ENCODE measurements around the gene TUSC2.
"Not testable (repeated sequence)": the region's sequence is repeated elsewhere in the genome, so short reads cannot be mapped to it uniquely, and the experiment has no call there.

TUSC2 gene

DNA sequence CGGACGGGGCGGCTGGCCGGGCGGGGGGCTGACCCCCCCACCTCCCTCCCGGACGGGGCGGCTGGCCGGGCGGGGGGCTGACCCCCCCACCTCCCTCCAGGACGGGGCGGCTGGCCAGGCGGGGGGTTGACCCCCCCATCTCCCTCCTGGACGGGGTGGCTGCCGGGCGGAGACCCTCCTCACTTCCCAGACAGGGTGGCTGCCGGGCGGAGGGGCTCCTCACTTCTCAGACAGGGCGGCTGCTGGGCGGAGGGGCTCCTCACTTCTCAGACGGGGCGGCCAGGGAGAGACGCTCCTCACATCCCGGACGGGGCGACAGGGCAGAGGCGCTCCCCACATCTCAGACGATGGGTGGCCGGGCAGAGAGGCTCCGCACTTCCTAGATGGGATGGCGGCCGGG is 16.0 kb downstream of the TUSC2 start:
- not testable (repeated sequence) for DNase-seq; H2BK12ac ChIP-seq (ENCODE audit: low read length); H3K9me3 ChIP-seq (ENCODE audit: insufficient read depth, low read depth, low read length); H3K9ac ChIP-seq (ENCODE audit: low read length); H3K18ac ChIP-seq (ENCODE audit: low read length); H4K91ac ChIP-seq (ENCODE audit: low read depth, low read length); H3K4me1 ChIP-seq (ENCODE audit: control insufficient read depth in 1 of 2, insufficient read depth in 2 of 2, low read length in 2 of 2); H3K27ac ChIP-seq (ENCODE audit: low read depth, low read length); H2AK5ac ChIP-seq (ENCODE audit: low read length); H3K4me3 ChIP-seq (ENCODE audit: low read depth, low read length); H3K27me3 ChIP-seq (ENCODE audit: insufficient read depth, low read length); H3K4ac ChIP-seq (ENCODE audit: low read depth, low read length); H3K79me2 ChIP-seq (ENCODE audit: control insufficient read depth, insufficient read depth, low read length, poor library complexity); H2AFZ ChIP-seq (ENCODE audit: insufficient read depth, low read length, poor library complexity); H3K36me3 ChIP-seq (ENCODE audit: control insufficient read depth in 1 of 2, insufficient read depth in 2 of 2, low read length in 2 of 2); H3K14ac ChIP-seq (ENCODE audit: low read length); H3K79me1 ChIP-seq (ENCODE audit: low read length); H4K8ac ChIP-seq (ENCODE audit: low read depth, low read length); H3K4me2 ChIP-seq (ENCODE audit: low read length); H3K23ac ChIP-seq (ENCODE audit: low read length); H2BK120ac ChIP-seq (ENCODE audit: insufficient read depth, low read length, poor library complexity); H4K12ac ChIP-seq (ENCODE audit: low read depth, low read length); H2BK5ac ChIP-seq (ENCODE audit: low read depth, low read length, poor library complexity)
- no CpG with 5 or more reads among the region's 32 CpGs for WGBS (ENCODE audit: extremely low coverage, insufficient coverage, insufficient read length)

DNA sequence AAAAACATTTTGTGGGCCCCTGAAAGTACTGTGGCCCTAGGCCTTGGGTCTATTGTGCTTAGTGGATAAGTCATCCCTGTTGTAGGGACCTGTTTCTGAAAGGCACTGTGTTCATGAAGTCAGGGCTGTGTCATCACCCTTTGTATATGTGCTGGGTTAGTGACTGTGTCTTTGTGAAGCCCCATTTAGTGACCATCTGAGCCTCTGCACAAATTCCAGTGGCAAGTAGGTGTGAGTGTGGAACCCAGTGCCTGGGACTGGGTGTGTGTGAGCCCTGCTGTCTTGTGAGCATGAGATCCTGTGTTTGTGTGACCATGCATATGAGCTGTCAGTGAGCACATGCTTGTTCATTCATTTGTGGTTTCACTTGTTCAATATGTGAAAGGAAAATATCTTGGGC is 23.4 kb downstream of the TUSC2 start:
- H2BK12ac ChIP-seq (ENCODE audit: low read length): no peak overlapping the region
- no peak overlapping the region for H3K4me2 ChIP-seq (ENCODE audit: low read length)
- no peaks in the 10 kb centered on the region for H3K27me3 ChIP-seq (ENCODE audit: insufficient read depth, low read length)
- DNase-seq: no peak
- H3K4me3 ChIP-seq (ENCODE audit: low read depth, low read length): no peak overlapping the region
- no peak overlapping the region for H4K8ac ChIP-seq (ENCODE audit: low read depth, low read length)
- H2BK120ac ChIP-seq (ENCODE audit: insufficient read depth, low read length, poor library complexity): no peak overlapping the region
- no peak overlapping the region for H3K23ac ChIP-seq (ENCODE audit: low read length)
- no peak overlapping the region for H2AFZ ChIP-seq (ENCODE audit: insufficient read depth, low read length, poor library complexity)
- no peak overlapping the region for H2AK5ac ChIP-seq (ENCODE audit: low read length)
- H3K4ac ChIP-seq (ENCODE audit: low read depth, low read length): no peak overlapping the region
- peaks cover 16% of the 10 kb centered on the region for H3K79me1 ChIP-seq (ENCODE audit: low read length)
- H3K36me3 ChIP-seq (ENCODE audit: control insufficient read depth in 1 of 2, insufficient read depth in 2 of 2, low read length in 2 of 2): peaks cover 2 to 4% of the 10 kb centered on the region in 2 experiments
- H3K14ac ChIP-seq (ENCODE audit: low read length): no peak overlapping the region
- no peak overlapping the region for H2BK5ac ChIP-seq (ENCODE audit: low read depth, low read length, poor library complexity)
- H4K91ac ChIP-seq (ENCODE audit: low read depth, low read length): no peak overlapping the region
- H4K12ac ChIP-seq (ENCODE audit: low read depth, low read length): no peak overlapping the region
- H3K18ac ChIP-seq (ENCODE audit: low read length): no peak overlapping the region
- no peaks in the 10 kb centered on the region for H3K79me2 ChIP-seq (ENCODE audit: control insufficient read depth, insufficient read depth, low read length, poor library complexity)
- H3K9me3 ChIP-seq (ENCODE audit: insufficient read depth, low read depth, low read length): peaks cover 11% of the 10 kb centered on the region
- H3K27ac ChIP-seq (ENCODE audit: low read depth, low read length): no peak overlapping the region
- no peak overlapping the region for H3K9ac ChIP-seq (ENCODE audit: low read length)
- H3K4me1 ChIP-seq (ENCODE audit: control insufficient read depth in 1 of 2, insufficient read depth in 2 of 2, low read length in 2 of 2): peaks cover 15 to 19% of the 10 kb centered on the region in 2 experiments

DNA sequence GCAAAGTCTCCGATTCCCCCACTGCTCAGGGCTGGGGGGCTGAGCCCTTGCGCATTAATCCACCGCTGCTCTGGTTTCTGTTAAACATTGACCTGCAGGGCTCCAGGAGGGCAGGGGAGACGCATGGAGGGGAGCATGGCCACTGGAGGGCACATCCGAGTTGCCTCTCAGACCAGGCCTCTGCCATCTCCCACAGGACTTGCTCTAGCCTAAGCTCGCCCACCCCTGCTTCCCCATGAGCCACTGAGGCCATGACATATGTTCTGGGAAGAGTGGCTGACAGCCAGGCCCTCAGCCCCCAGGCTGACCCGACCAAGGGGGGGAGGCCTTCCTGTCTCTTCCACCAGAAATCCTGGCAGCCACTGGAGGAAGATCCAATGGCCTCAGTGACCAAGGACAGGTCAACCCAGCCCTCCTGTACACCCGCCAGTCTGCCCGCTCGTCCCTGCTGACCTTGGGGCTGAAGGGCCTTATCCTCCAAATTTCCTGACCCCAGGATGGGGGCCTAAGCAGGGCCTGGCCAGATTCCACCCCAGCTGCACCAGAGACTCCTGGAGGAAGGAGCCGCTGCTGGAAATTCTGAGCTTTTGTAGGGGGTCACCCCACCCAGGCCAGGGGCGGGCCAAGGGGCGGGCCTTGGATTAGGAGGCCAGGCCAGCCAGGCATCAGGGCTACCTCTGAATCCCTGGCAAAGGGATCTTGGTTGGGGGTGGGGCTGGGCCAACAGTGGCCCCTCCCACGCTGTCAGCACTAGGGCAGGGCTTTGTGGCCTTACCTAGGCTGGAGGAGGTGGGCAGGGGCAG is 24.8 kb downstream of the TUSC2 start, which contains the start of gene HYAL1:
Gene HYAL1, minus strand, starts transcription at position 562 of the 803 bp plus-strand sequence. CDS start 618 bp downstream, outside the sequence.
- H2BK120ac ChIP-seq (ENCODE audit: insufficient read depth, low read length, poor library complexity): no peak within 1 kb of the TSS
- no peak within 1 kb of the TSS for H4K12ac ChIP-seq (ENCODE audit: low read depth, low read length)
- H3K79me2 ChIP-seq (ENCODE audit: control insufficient read depth, insufficient read depth, low read length, poor library complexity): peaks cover 3% of the 10 kb centered on the region
- H2AFZ ChIP-seq (ENCODE audit: insufficient read depth, low read length, poor library complexity): no peak within 1 kb of the TSS
- H3K27ac ChIP-seq (ENCODE audit: low read depth, low read length): no peak within 1 kb of the TSS
- no peak within 1 kb of the TSS for H4K8ac ChIP-seq (ENCODE audit: low read depth, low read length)
- peaks cover 23% of the 10 kb centered on the region for H3K79me1 ChIP-seq (ENCODE audit: low read length)
- H2AK5ac ChIP-seq (ENCODE audit: low read length): peak within 1 kb of the TSS; percentile 44
- no peak for DNase-seq
- no peaks in the 10 kb centered on the region for H3K36me3 ChIP-seq (ENCODE audit: control insufficient read depth in 1 of 2, insufficient read depth in 2 of 2, low read length in 2 of 2)
- H3K4me2 ChIP-seq (ENCODE audit: low read length): no peak within 1 kb of the TSS
- no peak within 1 kb of the TSS for H2BK5ac ChIP-seq (ENCODE audit: low read depth, low read length, poor library complexity)
- H3K14ac ChIP-seq (ENCODE audit: low read length): no peak within 1 kb of the TSS
- H4K91ac ChIP-seq (ENCODE audit: low read depth, low read length): no peak within 1 kb of the TSS
- H3K23ac ChIP-seq (ENCODE audit: low read length): no peak within 1 kb of the TSS
- WGBS (ENCODE audit: extremely low coverage, insufficient coverage, insufficient read length): no CpG with 5 or more reads among the region's 14 CpGs
- no peak within 1 kb of the TSS for H2BK12ac ChIP-seq (ENCODE audit: low read length)
- H3K4me3 ChIP-seq (ENCODE audit: low read depth, low read length): no peak within 1 kb of the TSS
- peaks cover 10% of the 10 kb centered on the region for H3K9me3 ChIP-seq (ENCODE audit: insufficient read depth, low read depth, low read length)
- H3K4ac ChIP-seq (ENCODE audit: low read depth, low read length): no peak within 1 kb of the TSS
- H3K9ac ChIP-seq (ENCODE audit: low read length): no peak within 1 kb of the TSS
- peak within 1 kb of the TSS; percentile 48 for H3K18ac ChIP-seq (ENCODE audit: low read length)
- peaks cover 19 to 24% of the 10 kb centered on the region in 2 experiments for H3K4me1 ChIP-seq (ENCODE audit: control insufficient read depth in 1 of 2, insufficient read depth in 2 of 2, low read length in 2 of 2)
- H3K27me3 ChIP-seq (ENCODE audit: insufficient read depth, low read length): no peaks in the 10 kb centered on the region

DNA sequence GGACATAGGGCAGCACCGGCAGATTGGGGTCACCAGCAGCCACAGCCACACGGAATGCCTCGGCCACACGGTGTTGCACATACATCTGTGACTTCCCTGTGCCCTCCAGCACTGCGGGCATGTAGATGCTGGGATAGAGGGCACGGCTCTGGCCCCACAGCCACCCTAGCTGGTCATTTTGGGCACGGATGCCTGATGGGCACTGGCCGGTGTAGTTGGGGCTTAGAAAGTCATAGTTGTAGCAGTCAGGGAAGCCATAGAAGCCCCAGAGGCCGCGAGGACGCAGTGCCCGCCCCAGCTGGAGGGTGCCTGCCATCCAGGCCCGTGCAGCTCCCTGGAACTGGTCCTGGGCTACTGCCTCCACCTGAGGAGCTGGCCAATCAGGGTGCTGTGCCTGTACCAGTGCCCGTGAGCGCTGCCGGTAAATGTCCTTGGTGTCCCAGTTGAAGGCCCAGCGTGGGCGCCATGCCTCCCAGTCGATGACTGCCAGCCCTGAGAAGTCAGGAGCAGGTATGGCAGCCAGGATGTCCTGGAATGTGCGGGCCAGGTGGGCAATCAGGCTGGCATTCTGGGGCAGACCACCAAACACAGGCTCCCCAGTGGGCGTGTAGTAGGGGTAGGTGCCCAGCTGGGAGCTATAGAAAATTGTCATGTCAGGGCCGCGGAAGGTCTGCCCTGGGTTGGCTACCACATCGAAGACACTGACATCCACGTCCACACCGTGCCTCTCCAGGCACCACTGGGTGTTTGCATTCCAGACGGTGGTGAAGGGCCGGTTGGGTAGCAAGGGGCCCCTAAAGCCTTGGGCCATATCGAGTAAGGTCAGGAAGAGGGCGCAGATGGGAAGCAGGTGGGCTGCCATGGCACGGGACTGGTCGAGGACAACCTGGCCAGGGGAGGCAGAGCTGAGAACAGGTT is 25.7 kb downstream of the TUSC2 start:
- Histone ChIP-seq H4K12ac (ENCODE audit: low read depth, low read length) (no peak overlapping the region), H3K18ac (ENCODE audit: low read length) (no peak overlapping the region), H3K23ac (ENCODE audit: low read length) (no peak overlapping the region), H2AK5ac (ENCODE audit: low read length) (peak overlapping the region; percentile 44), H3K79me2 (ENCODE audit: control insufficient read depth, insufficient read depth, low read length, poor library complexity) (peaks cover 3% of the 10 kb centered on the region), H2BK5ac (ENCODE audit: low read depth, low read length, poor library complexity) (no peak overlapping the region), H3K4ac (ENCODE audit: low read depth, low read length) (no peak overlapping the region), H4K8ac (ENCODE audit: low read depth, low read length) (no peak overlapping the region), H3K4me2 (ENCODE audit: low read length) (no peak overlapping the region), H3K9ac (ENCODE audit: low read length) (no peak overlapping the region), H3K9me3 (ENCODE audit: insufficient read depth, low read depth, low read length) (peaks cover 7% of the 10 kb centered on the region), H2BK12ac (ENCODE audit: low read length) (no peak overlapping the region), H3K14ac (ENCODE audit: low read length) (no peak overlapping the region), H3K27me3 (ENCODE audit: insufficient read depth, low read length) (no peaks in the 10 kb centered on the region), H3K79me1 (ENCODE audit: low read length) (peaks cover 24% of the 10 kb centered on the region), H3K27ac (ENCODE audit: low read depth, low read length) (no peak overlapping the region), H4K91ac (ENCODE audit: low read depth, low read length) (no peak overlapping the region), H3K36me3 (ENCODE audit: control insufficient read depth in 1 of 2, insufficient read depth in 2 of 2, low read length in 2 of 2) (no peaks in the 10 kb centered on the region), H2AFZ (ENCODE audit: insufficient read depth, low read length, poor library complexity) (no peak overlapping the region), H3K4me1 (ENCODE audit: control insufficient read depth in 1 of 2, insufficient read depth in 2 of 2, low read length in 2 of 2) (peaks cover 19 to 24% of the 10 kb centered on the region in 2 experiments), H2BK120ac (ENCODE audit: insufficient read depth, low read length, poor library complexity) (no peak overlapping the region), H3K4me3 (ENCODE audit: low read depth, low read length) (no peak overlapping the region)
- WGBS (ENCODE audit: extremely low coverage, insufficient coverage, insufficient read length): no CpG with 5 or more reads among the region's 32 CpGs
- DNase-seq: no peak
